Left hindlimb (tissue), 1 donor: ENCODE data around the gene CCL2.

ENCODE experiments used
- DNase-seq: peaks from one replicate; pipeline ENCODE4 v3.0.0-alpha.2; 2018

CCL2 gene

GRCh38 chr17:34242587-34243363, 12.3 kb upstream of the CCL2 start:
- no peak for DNase-seq

DNA sequence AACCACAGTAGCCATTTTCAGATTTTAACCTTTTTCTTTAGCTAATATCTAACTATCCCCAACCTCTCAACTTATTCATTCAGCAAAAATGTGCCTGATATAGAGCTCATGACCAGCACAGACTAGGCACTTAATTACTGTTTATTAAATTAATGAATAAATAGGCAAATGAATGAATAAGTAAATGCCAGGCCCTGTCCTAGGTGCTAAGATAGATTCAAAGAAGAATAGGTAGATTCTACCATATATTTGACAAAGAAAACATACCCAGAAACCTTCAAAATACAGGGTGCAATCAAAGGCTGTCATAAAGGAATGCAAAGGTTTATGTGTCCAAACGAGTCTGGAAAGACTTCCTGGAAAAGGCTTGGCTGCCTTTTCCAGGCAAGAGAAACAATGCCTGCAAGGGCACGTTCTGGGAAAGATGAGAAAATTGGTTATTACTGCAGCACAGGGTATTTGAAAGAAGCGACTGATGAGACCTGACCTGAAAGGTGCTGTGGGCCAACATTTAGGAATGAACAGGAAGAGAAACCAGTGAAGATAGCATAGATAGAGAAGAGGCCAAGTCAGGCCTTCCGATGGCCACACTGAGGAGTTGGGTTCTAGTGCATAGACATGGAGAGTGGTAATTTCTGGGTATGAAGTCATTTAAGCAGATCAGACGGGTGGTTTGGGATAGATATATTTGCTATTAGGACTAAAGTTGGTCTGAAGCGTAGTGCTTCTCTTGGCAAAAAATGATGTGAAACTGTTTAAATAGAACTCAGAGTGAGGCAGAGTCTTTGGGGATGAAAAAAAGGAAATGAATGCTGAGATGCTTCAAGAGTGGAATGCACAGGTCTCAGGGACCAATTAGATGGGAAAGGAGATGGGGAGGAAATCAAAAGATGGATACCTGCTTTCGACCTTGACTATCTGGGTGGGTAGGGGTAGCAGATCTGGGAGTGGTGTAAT, 11.4 kb upstream of the CCL2 start:
- DNase-seq: no peak

DNA sequence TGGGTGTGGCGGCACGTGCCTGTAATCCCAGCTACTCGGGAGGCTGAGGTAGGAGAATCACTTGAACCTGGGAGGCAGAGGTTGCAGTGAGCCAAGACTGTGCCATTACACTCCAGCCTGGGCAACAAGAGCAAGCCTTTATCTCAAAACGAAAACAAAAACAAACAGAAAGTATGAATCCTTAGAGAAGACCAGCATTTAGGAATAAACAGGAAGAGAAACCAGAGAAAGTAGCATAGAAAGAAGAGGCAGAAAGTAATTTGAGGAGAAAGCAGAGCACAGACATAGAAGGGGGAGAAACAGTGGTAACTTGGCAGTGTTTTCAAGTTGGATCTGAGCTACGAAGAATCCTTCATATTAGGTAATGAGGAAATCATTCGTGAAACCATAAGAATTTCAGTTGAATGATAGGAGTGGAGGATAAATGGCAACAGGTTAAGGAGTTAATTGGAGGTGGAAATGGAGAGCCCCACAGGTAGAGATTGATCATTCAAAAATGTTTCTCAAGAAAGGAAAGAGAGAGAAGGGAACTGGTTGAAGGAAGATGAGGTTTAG, 9.7 kb upstream of the CCL2 start:
- no peak for DNase-seq

DNA sequence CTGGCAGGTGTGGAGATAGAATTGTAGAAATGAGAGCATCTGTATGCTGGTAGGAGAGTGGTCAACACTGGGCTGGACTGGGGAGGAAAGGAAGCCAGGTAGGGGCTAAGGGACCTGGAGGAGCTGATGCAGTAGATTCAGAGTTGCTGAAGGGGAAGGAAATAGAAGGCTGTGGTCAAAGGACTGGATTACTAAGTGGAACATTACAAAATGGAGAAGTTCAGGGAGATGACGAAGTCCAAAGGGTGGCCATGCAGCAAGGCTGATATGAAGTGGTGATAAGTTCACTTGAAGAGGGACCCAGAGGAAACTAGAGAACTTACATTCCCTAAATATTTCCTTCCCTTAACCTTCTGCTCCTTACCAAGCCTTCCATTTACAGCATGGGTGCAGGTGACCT, 8.6 kb upstream of the CCL2 start:
- no peak for DNase-seq

DNA sequence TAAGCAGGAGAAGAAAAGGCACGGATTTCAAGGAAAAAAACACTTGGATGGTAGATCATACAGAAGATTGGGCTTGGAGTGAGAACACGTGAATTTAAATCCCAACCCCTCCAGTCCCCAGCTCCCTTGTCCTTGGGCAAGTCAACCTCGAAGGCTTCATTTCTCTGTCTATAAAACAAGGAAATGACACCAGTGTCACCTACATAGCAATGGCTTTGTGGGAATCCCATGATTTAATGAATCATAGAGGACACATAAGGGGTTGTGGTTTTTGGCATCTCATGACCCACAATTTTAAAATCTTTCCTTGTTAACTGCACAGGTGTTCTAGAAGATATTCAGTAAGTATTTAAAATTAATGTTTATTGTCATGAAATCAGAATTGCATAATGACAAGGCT, 8.2 kb upstream of the CCL2 start:
- DNase-seq: no peak

- no peak for DNase-seq
These were observed 6.5 kb upstream of the CCL2 start for GRCh38 chr17:34248511-34249024.

DNA sequence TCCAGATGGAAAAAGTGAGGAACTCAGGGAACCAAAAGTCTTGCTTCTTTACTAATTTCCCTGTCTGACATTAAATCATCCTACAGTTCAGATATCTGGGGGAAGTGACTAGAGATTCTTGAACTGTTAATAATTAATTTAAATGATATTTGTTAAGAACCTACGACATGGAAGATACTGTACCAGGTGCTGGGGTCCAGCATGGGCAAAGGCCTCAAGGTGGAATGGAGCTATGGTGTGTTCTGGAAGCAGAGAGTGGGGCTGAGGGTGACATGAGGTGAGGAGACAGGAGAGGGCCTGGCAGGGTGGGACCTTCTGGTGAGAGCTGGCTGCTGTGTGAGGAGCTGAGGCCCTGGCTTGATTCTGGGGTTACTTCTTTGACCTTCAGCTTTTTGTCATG, 6.0 kb upstream of the CCL2 start:
- no peak for DNase-seq

GRCh38 chr17:34249478-34249877, 5.6 kb upstream of the CCL2 start:
- no peak for DNase-seq

- no peak for DNase-seq
These were observed 3.9 kb upstream of the CCL2 start for GRCh38 chr17:34251186-34251585.

GRCh38 chr17:34252095-34252443, 3.0 kb upstream of the CCL2 start:
- no peak for DNase-seq

DNA sequence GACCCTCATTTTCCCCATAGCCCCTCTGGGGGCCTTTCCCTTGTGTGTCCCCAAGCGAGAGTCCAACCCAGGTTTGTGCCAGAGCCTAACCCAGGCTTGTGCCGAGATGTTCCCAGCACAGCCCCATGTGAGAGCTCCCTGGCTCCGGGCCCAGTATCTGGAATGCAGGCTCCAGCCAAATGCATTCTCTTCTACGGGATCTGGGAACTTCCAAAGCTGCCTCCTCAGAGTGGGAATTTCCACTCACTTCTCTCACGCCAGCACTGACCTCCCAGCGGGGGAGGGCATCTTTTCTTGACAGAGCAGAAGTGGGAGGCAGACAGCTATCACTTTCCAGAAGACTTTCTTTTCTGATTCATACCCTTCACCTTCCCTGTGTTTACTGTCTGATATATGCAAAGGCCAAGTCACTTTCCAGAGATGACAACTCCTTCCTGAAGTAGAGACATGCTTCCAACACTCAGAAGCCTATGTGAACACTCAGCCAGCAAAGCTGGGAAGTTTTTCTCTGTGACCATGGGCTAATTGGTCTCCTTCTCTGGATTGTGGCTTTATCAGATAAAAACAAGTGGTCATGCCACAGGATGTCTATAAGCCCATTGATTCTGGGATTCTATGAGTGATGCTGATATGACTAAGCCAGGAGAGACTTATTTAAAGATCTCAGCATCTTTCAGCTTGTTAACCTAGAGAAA, 2.5 kb upstream of the CCL2 start:
- DNase-seq: peak; percentile 92

- no peak for DNase-seq
These were observed 2.0 kb upstream of the CCL2 start for GRCh38 chr17:34253139-34253525.

GRCh38 chr17:34254146-34254545, 939 bp upstream of the CCL2 start:
- no peak for DNase-seq

DNA sequence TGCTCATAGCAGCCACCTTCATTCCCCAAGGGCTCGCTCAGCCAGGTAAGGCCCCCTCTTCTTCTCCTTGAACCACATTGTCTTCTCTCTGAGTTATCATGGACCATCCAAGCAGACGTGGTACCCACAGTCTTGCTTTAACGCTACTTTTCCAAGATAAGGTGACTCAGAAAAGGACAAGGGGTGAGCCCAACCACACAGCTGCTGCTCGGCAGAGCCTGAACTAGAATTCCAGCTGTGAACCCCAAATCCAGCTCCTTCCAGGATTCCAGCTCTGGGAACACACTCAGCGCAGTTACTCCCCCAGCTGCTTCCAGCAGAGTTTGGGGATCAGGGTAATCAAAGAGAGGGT, 272 bp downstream of the CCL2 start:
- DNase-seq: no peak

- DNase-seq: no peak
These were observed 756 bp downstream of the CCL2 start for GRCh38 chr17:34255841-34256240.

- DNase-seq: no peak
These were observed 2.4 kb downstream of the CCL2 start for GRCh38 chr17:34257299-34257985.

- no peak for DNase-seq
These were observed 2.9 kb downstream of the CCL2 start for GRCh38 chr17:34257986-34258326.

DNA sequence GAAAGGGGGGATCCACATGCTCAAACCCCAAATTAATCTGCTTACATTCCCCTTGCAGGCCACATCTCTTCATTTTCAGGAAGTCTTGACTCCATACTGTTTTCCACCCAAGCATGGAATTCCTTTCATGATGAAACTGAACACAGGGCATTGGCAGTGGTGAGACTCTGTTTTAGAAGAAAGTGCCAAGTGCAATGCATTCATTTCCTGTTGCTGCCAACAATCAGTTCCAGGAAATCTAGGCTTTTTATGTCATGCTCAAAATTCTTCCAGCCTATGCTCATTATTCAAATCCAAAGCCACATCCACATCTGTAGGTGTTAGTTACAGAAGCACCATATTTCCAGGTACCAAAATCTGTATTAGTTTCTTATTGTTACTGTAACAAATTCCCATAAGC, 4.1 kb downstream of the CCL2 start:
- DNase-seq: no peak

- DNase-seq: no peak
These were observed 5.8 kb downstream of the CCL2 start for GRCh38 chr17:34260861-34261260.

DNA sequence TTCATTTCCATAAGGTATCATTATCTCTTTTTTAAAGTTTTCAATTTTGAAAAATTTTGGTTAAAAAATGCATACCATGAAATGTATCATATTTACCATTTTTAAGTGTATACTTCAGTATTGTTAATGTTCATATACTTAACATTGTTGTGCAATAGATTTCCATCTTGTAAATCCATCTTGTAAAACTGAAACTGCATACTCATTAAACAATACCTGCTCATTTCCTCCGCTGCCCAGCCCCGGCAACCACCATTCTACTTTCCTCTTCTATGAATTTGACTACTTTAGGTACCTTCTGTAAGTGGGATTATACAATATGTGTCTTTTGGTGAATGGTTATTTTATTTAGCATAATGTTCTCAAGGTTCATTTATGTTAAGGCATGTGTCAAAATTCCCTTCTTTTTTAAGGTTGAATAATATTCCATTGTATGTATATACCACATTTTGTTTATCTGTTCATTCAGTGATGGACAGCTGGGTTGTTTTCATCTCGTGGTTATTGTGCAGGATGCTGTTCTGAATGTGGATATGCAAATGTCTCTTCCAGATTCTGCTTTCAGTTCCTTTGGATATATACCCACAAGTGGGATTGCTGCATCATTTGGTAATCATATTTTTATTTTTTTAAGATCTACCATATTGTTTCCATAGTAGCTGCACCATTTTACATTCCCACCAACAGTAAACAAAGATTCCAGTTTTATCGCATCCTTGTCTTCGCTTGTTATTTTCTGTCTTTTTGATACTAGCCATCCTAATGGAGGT, 6.7 kb downstream of the CCL2 start:
- DNase-seq: no peak

DNA sequence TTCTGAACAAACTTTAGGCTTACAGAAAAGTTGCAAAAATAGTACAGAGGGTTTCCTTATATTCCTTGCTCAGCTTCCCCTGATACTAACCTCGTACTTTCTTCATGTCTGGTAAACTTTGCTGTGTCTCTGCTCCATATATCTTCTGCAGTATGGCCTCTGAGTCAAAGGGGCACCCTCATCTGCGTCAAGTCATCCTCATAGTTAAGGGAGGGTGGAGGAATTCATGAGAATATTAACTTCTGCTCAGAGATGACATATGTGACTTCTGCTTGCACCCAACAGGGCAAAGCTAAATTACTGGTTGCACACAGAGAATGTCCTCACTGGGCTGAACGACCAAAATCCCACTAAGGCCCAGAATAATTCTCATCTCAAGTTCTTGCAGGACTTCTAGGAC, 10.6 kb downstream of the CCL2 start:
- DNase-seq: no peak

DNA sequence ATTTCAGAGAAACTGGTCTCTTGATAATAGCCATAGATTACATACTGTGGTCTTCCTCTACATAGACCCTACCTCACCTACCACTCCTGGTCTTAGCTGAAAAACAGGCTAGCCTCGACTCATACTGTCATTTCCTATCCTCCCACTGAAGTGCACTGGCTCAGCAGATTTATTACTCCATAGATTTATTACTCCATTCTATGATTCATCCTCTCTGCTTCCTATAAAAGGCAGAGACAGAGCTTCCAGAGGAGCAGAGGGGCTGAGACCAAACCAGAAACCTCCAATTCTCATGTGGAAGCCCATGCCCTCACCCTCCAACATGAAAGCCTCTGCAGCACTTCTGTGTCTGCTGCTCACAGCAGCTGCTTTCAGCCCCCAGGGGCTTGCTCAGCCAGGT, 14.9 kb downstream of the CCL2 start, which contains the start of gene CCL7:
TSS of gene CCL7 (plus strand) at position 253 of the 400 bp plus-strand sequence. CDS start at position 323, 70 bp downstream.
- DNase-seq: no peak
